ENCODE results near the gene USP35. TPM values are rescaled to one million over a fixed set of nuclear protein-coding genes. Genes with fewer than 3 reads are reported as not detected.

USP35 gene
- total RNA-seq, 1 donor, result 21.4 TPM

DNA sequence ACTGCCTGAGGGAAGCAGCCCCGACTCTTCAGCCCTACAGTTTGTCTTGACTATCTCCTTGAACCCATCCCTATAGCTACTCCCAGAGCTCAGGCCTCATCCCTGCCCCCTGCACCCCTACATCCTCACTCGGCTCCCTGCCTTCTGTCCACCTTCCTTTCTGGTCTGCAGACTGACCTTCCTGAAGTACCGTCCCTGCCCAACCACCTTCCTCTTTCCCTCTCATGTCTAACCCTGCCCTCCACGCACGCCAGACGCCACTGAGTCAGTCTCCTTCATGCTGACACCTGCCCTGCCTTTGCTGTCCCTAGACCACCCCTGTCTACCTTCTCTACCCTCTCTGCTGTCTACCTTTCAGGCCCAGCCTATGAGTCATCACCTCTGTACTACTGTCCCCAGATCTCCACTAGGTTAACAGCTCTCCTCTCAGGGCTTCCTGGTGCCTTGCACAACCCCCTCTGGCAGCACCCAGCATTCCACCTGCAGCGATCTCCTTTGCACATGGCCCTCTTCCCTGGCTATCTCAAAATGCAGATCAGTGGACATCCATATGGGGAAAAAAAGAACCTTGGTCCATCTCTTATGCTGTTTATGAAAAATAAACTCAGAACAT is 9.2 kb upstream of the USP35 start:
- Histone ChIP-seq H4K20me1 (ENCODE audit: insufficient read depth, low read length) (peaks cover 7% of the 10 kb centered on the region), H3K9me3 (ENCODE audit: low read depth, low read length) (no peaks in the 10 kb centered on the region), H3K36me3 (ENCODE audit: insufficient read depth, low read length) (peaks cover 16% of the 10 kb centered on the region), H3K4me1 (ENCODE audit: insufficient read depth, low read length) (peaks cover 6% of the 10 kb centered on the region), H2AFZ (ENCODE audit: low read length) (no peak overlapping the region), H3K4me2 (ENCODE audit: insufficient read depth, low read length) (no peak overlapping the region), H3K27ac (ENCODE audit: low read depth, low read length) (no peak overlapping the region), H3K4me3 (ENCODE audit: insufficient read depth, low read length) (no peak overlapping the region), H3K27me3 (ENCODE audit: insufficient read depth, low read length) (no peaks in the 10 kb centered on the region), H3K79me2 (ENCODE audit: insufficient read depth, low read length) (peaks cover 58% of the 10 kb centered on the region)
- TF ChIP-seq, protein P1, sequence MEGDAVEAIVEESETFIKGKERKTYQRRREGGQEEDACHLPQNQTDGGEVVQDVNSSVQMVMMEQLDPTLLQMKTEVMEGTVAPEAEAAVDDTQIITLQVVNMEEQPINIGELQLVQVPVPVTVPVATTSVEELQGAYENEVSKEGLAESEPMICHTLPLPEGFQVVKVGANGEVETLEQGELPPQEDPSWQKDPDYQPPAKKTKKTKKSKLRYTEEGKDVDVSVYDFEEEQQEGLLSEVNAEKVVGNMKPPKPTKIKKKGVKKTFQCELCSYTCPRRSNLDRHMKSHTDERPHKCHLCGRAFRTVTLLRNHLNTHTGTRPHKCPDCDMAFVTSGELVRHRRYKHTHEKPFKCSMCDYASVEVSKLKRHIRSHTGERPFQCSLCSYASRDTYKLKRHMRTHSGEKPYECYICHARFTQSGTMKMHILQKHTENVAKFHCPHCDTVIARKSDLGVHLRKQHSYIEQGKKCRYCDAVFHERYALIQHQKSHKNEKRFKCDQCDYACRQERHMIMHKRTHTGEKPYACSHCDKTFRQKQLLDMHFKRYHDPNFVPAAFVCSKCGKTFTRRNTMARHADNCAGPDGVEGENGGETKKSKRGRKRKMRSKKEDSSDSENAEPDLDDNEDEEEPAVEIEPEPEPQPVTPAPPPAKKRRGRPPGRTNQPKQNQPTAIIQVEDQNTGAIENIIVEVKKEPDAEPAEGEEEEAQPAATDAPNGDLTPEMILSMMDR (IDR thresholded peaks at IDR 0.05; ENCODE audit: extremely low read depth, low read depth, low read length), result no peak
- no peak for DNase-seq (ENCODE audit: insufficient read length, low spot score, missing footprints)

GRCh38 chr11:78180751-78181150 is 8.0 kb upstream of the USP35 start:
- DNase-seq (ENCODE audit: insufficient read length, low spot score, missing footprints), result no peak
- no peak overlapping the region for H2AFZ ChIP-seq (ENCODE audit: low read length)
- H3K4me3 ChIP-seq (ENCODE audit: insufficient read depth, low read length), result no peak overlapping the region
- H3K4me2 ChIP-seq (ENCODE audit: insufficient read depth, low read length), result no peak overlapping the region
- TF ChIP-seq, protein P1 (IDR thresholded peaks at IDR 0.05; ENCODE audit: extremely low read depth, low read depth, low read length), result no peak
- H3K79me2 ChIP-seq (ENCODE audit: insufficient read depth, low read length), result peaks cover 69% of the 10 kb centered on the region
- peaks cover 25% of the 10 kb centered on the region for H3K36me3 ChIP-seq (ENCODE audit: insufficient read depth, low read length)
- H3K27me3 ChIP-seq (ENCODE audit: insufficient read depth, low read length), result no peaks in the 10 kb centered on the region
- H3K9me3 ChIP-seq (ENCODE audit: low read depth, low read length), result no peaks in the 10 kb centered on the region
- H3K4me1 ChIP-seq (ENCODE audit: insufficient read depth, low read length), result peaks cover 12% of the 10 kb centered on the region
- peaks cover 7% of the 10 kb centered on the region for H4K20me1 ChIP-seq (ENCODE audit: insufficient read depth, low read length)
- H3K27ac ChIP-seq (ENCODE audit: low read depth, low read length), result no peak overlapping the region

- no peak overlapping the region for H3K4me3 ChIP-seq (ENCODE audit: insufficient read depth, low read length)
- H3K27me3 ChIP-seq (ENCODE audit: insufficient read depth, low read length), result no peaks in the 10 kb centered on the region
- no peaks in the 10 kb centered on the region for H3K9me3 ChIP-seq (ENCODE audit: low read depth, low read length)
- H3K36me3 ChIP-seq (ENCODE audit: insufficient read depth, low read length), result peaks cover 22% of the 10 kb centered on the region
- H4K20me1 ChIP-seq (ENCODE audit: insufficient read depth, low read length), result peaks cover 7% of the 10 kb centered on the region
- H3K27ac ChIP-seq (ENCODE audit: low read depth, low read length), result no peak overlapping the region
- DNase-seq (ENCODE audit: insufficient read length, low spot score, missing footprints), result no peak
- H3K4me1 ChIP-seq (ENCODE audit: insufficient read depth, low read length), result peaks cover 16% of the 10 kb centered on the region
- H3K79me2 ChIP-seq (ENCODE audit: insufficient read depth, low read length), result peaks cover 71% of the 10 kb centered on the region
- H2AFZ ChIP-seq (ENCODE audit: low read length), result no peak overlapping the region
- TF ChIP-seq, protein P1 (IDR thresholded peaks at IDR 0.05; ENCODE audit: extremely low read depth, low read depth, low read length), result no peak
- no peak overlapping the region for H3K4me2 ChIP-seq (ENCODE audit: insufficient read depth, low read length)
Observed at GRCh38 chr11:78181185-78181584, 7.5 kb upstream of the USP35 start.

- peaks cover 85% of the 10 kb centered on the region for H3K79me2 ChIP-seq (ENCODE audit: insufficient read depth, low read length)
- H4K20me1 ChIP-seq (ENCODE audit: insufficient read depth, low read length), result peaks cover 13% of the 10 kb centered on the region
- H3K4me3 ChIP-seq (ENCODE audit: insufficient read depth, low read length), result peak overlapping the region; percentile 98
- H3K36me3 ChIP-seq (ENCODE audit: insufficient read depth, low read length), result peaks cover 16% of the 10 kb centered on the region
- DNase-seq (ENCODE audit: insufficient read length, low spot score, missing footprints), result peak; percentile 94
- H3K4me2 ChIP-seq (ENCODE audit: insufficient read depth, low read length), result peak overlapping the region; percentile 90
- H3K27me3 ChIP-seq (ENCODE audit: insufficient read depth, low read length), result no peaks in the 10 kb centered on the region
- H3K4me1 ChIP-seq (ENCODE audit: insufficient read depth, low read length), result peaks cover 51% of the 10 kb centered on the region
- H2AFZ ChIP-seq (ENCODE audit: low read length), result peak overlapping the region; percentile 71
- no peaks in the 10 kb centered on the region for H3K9me3 ChIP-seq (ENCODE audit: low read depth, low read length)
- H3K27ac ChIP-seq (ENCODE audit: low read depth, low read length), result peak overlapping the region; percentile 74
- TF ChIP-seq, protein P1 (IDR thresholded peaks at IDR 0.05; ENCODE audit: extremely low read depth, low read depth, low read length), result no peak
Observed at GRCh38 chr11:78187366-78188285, 1.1 kb upstream of the USP35 start.
